GM21390 (cell line): Measurements from ENCODE around the gene INAVA.
"Not testable (repeated sequence)": the region's sequence is repeated elsewhere in the genome, so short reads cannot be mapped to it uniquely, and the experiment has no call there.

Experiments used
- ATAC-seq: cut with Tn5 transposase; IDR thresholded peaks from one replicate; pipeline ENCODE4 v1.9.1; 2021; ENCODE audit not compliant: unreplicated experiment

INAVA gene

DNA sequence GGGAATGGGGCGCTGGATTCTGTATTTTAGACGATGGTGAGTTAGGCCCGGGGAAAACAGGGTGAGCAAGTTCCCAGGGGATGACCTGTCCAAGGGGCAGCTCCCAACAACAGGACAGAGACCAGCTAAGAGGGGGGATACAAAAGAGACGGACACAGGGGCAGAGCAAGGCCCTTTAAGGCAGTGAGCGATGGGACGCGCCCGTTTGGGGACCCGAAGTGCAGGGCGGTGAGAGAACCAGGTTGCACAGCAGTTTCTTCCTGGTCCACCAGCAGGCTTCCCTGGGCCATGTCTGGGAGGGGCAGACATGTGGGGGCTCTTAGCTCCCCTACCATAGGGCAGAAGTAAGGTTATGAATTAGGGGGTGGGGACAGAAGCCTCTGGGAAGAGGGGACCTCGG, 22.0 kb downstream of the INAVA start:
- ATAC-seq = no peak

DNA sequence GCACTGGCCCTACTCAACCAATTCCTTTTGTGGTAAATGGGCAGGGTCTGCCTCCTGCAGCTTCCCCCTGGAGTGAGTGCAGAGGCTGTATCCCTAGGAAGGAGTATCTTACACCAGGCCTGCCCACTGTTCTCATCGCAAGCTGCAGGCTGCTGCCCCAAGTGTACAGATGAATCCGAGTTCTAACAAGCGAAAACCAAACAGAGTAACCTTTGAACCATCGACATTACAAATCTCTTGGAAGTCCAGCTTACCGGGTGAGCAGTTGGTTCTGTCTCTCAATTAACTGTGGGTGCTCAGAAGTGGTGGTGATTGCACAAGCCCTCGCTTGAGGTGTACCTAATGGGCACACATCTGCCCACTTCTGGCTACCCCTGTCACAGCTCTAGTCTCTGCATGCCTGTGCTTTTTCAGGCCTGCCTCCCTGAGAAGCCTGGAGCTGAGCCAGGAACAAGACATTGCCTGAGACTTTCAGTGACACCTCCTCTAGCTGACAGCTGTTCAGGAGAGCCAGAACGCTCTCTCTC, 22.7 kb downstream of the INAVA start:
- ATAC-seq = no peak

DNA sequence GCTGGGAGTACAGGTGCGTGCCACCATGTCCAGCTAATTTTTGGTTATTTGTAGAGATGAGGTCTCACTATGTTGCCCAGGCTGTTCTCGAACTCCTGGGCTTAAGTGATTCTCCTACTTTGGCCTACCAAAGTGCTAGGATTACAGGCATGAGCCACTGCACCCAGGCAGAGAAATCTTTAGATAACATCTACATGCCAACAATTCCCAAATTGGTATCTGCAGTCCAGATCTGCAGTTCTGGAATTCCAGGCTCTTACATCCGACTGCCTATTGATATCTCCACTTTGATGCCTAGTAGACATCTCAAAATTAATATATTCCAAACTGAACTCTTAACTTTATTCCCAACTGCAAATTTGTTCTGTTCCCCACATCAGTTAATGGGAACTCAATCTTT, 23.3 kb downstream of the INAVA start:
- no peak for ATAC-seq

DNA sequence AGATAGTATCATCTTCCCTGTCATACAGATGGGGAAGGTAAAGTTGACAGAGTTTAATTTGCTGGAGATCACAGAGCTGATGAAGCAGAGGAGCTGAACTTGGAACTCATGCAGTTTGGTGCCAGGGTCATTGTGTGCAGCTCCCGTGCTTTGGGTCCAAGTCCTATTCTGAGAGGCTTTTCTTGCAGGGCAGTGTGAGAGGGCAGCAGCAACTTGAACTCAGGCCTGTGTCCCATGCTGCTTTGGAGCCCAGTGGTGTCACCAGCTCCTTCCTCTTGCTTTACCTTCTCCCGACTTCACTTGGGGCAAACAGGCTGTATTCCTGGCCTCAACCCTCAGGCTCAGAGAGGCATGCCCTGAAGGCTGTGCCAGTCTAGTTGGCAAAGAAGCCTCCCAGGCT, 24.7 kb downstream of the INAVA start:
- ATAC-seq = no peak

DNA sequence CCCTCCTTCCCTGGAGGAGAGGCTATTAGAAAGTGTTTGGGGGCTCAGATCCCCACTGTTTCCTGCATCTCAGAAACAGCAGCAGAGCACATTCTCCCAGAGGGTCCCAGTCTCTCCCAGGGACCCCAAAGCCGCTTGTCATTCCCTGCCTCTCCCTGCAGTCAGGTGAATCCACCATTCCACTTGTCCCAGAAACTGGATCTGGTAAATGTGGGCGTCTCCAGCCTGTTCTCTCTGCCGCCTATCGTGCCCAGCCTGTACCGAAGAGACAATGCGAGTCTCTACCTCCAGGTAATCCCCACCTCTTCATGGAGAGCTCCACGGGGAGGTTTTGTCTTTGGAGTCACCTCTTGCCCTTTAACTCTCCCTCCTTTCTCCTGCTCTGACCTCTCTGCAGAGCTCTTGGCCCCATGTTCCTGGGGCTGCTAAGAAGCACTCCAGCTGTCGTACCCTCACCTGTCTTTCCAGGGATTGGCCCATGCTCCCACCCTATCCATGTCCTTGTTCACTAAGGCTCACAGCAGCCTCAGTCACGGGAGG, 26.9 kb downstream of the INAVA start:
- ATAC-seq = no peak

DNA sequence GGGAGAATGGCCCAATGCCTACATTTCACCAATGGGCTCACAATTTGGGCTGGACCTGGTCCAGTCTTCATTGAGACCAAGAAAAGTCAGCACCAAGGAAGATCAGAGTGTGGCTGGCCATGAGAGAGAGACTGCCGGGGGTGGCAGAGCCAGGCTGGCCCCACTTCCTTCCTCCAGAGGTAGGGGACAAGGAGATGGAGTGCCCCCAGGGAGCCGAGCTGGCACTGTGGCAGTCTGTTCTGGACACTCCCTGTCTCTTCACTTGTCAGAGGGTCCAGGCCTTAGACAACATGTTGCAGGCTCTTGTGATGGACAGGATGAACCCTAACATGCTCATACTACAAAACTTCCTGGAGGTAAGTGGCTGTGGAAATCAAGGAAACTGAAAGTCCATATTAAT, 27.7 kb downstream of the INAVA start:
- no peak for ATAC-seq

DNA sequence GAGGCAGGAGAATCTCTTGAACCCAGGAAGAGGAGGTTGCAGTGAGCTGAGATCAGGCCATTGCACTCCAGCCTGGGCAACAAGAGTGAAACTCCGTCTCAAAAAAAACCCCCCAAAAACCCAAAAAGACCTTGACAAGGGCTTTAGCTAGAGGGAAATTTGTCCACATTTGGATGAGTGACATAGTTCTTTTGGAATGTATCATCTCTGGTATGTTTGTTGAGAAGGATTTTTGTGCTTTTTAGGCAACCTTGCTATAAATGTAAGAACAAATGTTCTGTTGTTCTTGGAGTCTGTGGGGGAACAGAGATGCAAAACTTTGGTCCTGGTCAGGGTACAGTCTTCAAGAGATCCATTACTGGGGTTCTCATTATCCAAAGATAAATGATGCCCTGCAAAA, 28.9 kb downstream of the INAVA start:
- ATAC-seq = no peak

DNA sequence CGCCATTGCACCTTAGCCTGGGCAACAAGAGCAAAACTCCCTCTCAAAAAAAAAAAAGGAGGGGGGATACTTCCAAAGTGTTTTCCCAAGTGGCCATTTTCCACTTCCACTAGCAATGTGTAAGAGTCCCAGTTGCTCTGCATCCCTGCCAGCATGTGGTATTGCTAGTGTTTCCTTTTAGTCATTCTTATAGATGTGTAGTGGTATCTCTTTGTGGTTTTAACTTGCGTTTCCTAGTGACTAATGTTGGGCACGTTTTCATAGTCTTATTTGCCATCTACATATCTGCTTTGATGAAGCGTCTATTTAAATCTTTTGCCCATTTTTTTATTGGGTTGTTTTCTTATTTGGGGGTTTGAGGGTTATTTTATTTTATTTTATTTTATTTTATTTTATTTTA, 31.1 kb downstream of the INAVA start:
- no peak for ATAC-seq

DNA sequence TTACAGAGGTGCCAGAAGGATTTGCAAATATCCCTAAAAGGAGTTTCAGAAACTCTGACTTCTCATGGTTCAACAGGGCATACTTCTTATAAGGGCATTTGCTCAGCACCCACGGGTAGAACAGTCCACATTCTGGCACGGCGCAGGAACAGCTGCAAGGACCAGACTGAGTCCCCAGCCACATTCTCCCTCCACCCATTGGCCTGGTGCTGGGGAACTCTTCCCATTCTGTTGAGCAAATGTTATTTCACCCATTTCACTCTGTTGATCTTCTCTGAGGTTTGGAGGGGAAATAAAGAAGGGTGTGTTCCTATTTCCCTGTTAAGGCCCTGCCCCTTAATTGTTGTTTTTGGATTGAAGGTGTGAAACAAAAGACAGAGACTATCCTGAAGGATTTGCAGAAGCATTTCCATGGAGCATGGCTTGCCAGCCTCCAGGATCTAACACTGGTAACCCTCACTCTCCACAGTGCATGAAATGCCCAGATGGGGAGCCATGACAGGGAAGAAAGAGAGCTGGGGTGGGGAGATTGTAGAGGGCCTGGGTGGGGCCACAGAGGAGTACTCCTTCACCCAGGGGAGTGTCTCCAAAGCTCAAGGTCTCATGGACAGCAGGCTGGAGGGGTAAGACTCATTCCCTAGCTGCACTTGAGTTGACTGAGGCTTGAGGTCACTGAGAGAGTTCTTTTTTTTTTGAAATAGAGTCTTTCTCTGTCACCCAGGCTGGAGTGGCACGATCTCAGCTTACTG, 35.0 kb downstream of the INAVA start:
- no peak for ATAC-seq

DNA sequence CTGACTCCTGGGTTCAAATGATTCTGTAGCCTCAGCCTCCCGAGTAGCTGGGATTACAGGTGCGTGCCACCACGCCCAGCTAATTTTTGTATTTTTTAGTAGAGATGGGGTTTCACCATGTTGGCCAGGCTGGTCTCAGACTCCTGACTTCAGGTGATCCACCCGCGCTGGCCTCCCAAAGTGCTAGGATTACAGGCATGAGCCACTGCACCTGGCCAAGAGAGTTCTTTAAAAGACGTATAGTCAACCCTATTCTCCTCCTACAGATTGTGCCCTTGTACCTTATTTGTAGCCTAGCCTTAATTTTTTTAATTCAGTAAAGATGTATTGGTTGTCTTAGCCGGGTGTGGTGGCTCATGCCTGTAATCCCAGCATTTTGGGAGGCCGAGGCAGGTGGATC, 35.6 kb downstream of the INAVA start:
- not testable (repeated sequence) for ATAC-seq

DNA sequence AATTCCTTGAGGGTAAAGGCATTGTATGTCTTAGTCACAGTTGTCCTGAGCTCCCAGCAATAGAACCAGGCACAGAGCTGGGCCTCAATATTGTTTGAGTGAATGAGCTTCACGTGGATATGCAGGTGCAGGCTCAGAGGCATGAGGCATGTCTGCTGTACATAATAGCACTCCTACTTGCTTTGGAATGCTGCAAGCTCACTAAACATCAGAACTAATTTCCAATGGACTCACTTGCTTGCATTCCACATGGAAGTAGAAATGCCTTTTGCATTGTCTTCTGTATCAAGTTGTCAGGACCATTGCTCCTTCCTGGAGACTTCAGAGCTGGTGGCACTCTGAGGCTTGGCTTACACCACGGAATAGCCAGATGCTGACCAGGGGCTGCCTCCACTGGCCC, 37.1 kb downstream of the INAVA start:
- no peak for ATAC-seq

DNA sequence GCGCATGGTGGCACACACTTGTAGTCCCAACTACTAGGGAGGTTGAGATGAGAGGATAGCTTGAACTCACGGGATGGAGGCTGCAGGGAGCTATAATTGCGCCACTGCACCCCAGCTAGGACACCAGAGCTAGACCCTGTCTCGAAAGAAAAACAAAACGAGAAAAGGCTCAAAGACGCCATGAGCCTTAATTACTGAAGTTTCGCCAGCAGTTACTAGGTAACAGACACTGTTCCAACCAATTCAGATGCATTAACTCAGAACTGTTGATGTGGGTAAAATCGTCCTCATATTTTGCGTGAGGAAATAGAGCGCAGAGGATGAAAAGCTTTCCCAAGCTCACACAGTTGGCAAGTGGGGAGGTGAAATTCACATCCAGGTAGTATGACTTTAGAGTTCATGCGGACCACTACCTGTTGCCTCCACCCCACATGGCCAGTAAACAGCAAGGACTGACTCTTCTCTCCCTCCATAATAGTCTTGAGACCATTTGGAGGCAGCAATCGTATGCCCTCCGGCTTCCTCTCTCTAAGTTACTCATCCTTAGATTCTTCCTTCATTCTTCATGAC, 40.1 kb downstream of the INAVA start:
- ATAC-seq = no peak

DNA sequence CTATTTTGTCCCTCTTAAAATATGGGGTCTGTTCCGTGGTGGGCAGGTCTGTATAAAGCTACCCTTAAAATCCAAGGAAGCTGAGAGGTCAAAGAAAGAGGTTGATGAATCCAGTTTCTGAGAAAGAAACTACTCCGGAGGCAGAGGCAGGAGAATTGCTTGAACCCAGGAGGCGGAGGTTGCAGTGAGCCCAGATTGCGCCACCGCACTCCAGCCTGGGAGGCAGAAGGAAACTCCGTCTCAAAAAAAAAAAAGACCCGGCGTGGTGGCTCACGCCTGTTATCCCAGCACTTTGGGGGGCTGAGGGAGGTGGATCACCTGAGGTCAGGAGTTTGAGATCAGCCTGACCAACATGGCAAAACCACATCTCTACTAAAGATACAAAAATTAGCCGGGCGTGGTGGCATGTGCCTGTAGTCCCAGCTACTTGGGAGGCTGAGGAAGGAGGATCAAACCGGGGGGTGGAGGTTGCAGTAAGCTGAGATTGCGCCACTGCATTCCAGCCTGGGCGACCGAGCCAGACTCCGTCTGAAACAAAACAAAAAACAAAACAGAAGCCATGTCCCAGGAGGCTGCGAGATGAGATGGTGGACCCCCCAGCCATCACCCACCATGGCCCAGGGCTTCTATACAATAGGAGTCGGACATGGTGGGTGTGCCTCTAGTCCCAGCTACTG, 40.7 kb downstream of the INAVA start:
- not testable (repeated sequence) for ATAC-seq

DNA sequence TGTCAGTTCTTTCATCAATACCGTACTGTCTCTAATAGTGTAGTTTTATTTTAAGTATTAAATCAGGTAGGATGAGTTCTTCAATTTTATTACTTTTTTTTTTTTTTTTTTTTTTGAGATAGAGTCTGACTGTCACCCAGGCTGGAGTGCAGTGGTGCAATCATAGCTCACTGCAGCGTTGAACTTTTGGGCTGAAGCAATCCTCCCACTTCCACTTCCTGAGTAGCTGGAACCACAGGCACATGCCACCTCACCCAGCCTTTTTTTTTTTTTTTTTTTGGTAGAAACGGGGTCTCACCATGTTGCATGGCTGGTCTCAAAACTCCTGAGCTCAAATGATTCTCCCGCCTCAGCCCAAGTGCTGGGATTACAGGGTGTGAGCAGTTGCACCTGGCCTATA, 44.3 kb downstream of the INAVA start:
- no peak for ATAC-seq

DNA sequence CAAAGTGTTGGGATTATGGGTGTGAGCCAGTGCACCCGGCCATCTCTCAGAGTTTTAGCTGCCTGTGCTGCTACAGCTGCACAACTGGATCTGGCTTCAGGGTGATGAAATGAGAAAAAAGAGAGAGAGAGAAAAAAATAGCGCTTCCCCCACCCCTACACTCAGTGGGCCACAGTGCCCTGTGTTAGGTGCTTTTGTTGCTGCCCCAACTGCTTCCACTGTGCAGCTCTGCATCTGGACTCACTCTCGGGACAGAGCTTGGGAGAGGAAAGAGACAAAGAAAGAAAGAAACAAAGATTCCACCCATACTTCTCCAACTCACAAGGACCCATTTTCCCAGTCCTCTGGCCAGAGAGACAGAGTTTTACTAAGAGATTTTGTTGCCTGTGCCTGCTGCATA, 50.4 kb downstream of the INAVA start:
- ATAC-seq = no peak

DNA sequence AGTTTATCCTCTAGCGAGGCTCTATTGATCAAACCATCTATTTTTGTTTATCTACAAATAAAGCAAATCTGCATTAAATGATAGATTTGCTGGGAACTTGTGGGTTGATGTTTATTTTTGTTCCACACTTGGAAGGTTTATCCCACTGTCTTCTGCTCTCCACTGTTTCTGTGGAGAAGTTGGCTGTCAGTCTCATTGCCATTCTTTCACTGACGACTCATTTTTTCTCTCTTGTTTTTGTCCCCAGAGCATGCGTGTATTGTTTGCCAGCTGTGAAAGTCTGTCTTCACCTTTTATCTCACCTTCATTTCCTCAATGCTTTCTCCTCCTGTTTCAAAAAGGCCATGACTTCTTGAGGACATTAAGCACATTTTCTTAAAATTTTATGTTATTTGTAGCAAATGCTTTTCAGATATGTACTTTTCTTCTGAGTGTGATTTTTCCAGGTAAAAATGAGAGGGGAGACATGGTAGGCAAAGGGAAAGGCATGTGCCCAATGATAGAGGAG, 52.4 kb downstream of the INAVA start:
- no peak for ATAC-seq

DNA sequence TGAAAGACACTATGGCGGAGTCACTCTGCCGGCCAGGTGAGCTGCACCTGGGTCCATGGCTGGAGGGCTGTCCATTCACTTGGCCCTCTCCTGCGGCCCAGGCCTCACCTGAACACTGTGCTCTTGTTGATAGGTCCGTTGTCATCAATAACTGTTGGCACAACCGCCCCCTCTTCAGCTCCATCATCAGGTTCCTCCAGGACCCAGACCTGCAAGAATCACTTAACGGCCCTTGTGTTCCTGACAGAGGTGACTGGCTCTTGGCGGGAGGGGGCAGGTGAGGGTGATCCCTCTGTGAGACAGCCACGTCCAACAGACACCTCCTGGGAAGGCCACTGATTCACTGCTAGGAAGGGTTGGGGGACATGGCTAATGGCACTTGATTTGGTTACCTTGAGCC, 54.9 kb downstream of the INAVA start:
- no peak for ATAC-seq

DNA sequence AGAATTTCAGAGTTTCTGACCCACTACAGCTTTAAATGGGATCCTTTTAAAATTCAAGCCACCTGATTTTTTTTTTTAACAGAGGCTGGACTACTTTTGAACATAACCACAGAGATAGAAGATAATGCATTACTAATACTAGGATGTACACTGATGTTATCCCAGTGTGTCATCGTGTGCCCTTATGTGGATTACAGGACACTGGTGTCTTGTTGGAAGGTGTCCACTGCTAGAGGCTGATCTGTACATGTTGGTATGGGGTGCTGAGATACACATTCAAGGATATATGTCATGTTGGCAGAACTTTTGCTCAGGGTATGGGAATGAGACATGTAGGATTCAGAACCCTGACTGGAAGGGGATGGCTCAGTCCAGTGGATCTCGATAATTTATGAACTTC, 56.3 kb downstream of the INAVA start:
- no peak for ATAC-seq

DNA sequence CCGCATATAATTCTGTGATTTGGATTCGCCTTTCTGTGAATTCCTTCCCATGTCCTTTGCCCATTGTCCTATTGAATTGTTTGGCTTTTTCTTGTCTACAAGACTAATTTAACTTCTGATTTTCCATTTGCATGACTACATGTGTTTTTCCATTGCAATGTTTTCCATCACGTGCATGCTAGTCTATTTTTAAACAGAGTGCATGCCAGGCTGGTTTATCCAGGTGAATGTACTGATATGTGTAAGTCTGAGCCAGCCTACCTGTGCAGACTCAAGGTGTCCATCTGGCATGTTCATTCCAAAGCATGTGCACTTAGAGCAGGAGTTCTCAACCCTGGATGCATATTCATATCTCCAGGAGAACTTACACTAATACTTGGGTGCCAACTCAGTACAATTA, 59.7 kb downstream of the INAVA start:
- no peak for ATAC-seq

DNA sequence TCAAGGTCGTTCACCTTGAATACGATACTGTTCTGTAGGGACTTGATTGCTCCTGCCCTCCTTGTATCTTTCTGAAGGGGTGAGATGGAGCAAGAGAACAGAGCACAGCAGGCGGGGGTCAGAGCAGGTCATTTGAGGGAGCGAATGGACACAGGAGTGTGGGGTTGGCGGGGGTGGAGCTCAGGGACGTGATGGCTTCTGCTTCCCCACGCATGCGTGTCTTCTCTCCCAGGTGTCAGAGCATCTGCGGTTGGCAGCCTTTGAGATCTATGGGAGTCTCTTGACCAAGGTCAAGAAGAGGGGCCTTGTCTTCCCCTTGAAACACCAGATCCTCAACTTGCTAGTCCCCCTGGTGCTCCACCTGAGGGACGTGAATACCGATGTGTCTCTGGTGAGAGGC, 63.9 kb downstream of the INAVA start:
- no peak for ATAC-seq

DNA sequence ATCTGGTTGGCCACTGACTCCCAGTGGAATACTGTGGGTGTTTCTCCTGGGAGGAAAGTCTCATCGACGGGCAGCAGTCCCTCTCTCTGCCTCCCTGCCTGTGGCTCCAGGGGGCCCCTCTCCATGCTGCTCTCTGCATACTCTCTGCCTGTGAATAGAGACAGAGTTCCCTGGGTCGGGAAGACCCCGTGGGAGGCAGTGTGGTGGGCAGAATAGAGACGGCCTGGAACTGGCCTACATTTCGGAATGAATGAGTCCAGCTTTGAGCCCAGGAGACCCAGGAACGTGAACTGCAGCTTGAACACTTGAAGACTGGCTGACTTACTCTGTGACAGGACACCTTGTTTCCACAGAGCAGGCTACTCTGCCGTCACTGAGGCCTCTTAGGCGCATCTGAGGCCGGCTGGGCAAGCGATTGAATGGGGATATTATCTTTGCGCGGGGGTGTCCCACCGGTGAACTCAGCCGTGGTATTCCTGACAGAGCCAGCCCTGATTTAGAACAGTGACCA, 64.8 kb downstream of the INAVA start:
- no peak for ATAC-seq
